Heart right ventricle (tissue), 16 donors: ENCODE results near the gene DYRK4. TPM values are rescaled to one million over a fixed set of nuclear protein-coding genes. Genes with fewer than 3 reads are reported as not detected.
A peak's percentile ranks its signal among the peaks of the same experiment; 100 is the strongest.

ENCODE experiments used
- ATAC-seq, 8 donors: fragments of 200-7000 bp; cut with Tn5 transposase; one replicate each; pipeline ENCODE4 v1.9.1; 2020; ENCODE audit warnings: mild to moderate bottlenecking in 8 of 8, moderate library complexity in 8 of 8, moderate number of reproducible peaks in 1 of 8
- DNase-seq, 2 donors: peaks; one replicate each; pipeline ENCODE4 v3.0.0-alpha.2; 2020
- H3K27ac ChIP-seq, 10 donors: fragments of 200-600 bp; sonication (generic) in 2 of 10; one replicate each; pipeline versions ENCODE4 v1.5.0 to v1.8.0; 2020 to 2022; ENCODE audit warnings: mild to moderate bottlenecking in 3 of 10
- H3K27me3 ChIP-seq, 7 donors: fragments of 200-600 bp; one replicate each; pipeline ENCODE4 v1.8.0; 2021 to 2022; ENCODE audit warnings: mild to moderate bottlenecking in 2 of 7
- H3K36me3 ChIP-seq, 9 donors: fragments of 200-600 bp; sonication (generic) in 1 of 9; one replicate each; pipeline versions ENCODE4 v1.5.0 to v1.8.0; 2020 to 2022; ENCODE audit warnings: mild to moderate bottlenecking in 2 of 9
- H3K4me1 ChIP-seq, 9 donors: fragments of 200-600 bp; sonication (generic) in 1 of 9; one replicate each; pipeline versions ENCODE4 v1.5.0 to v1.8.0; 2020 to 2022; ENCODE audit warnings: mild to moderate bottlenecking in 4 of 9
- H3K4me3 ChIP-seq, 10 donors: fragments of 200-600 bp; sonication (generic) in 2 of 10; one replicate each; pipeline versions ENCODE4 v1.5.0 to v1.8.0; 2020 to 2022; ENCODE audit warnings: mild to moderate bottlenecking in 7 of 10, moderate library complexity in 2 of 10
- H3K9me3 ChIP-seq, 11 donors: fragments of 200-600 bp in 10 of 11; sonication (generic) in 2 of 11; one replicate each; pipeline versions ENCODE4 v1.5.0 to v1.8.0; 2013 to 2022; ENCODE audit warnings: mild to moderate bottlenecking in 2 of 11, control low read depth in 1 of 11, moderate library complexity in 1 of 11
- CTCF ChIP-seq, 9 donors: fragments of 200-600 bp; sonication (generic) in 2 of 9; IDR thresholded peaks; one replicate each; pipeline versions ENCODE4 v1.5.0 to v1.8.0; 2021 to 2022; ENCODE audit warnings: antibody characterized with exemption in 9 of 9, mild to moderate bottlenecking in 5 of 9, moderate library complexity in 1 of 9
- WGBS, 2 donors: extraction: QIAGEN DNeasy Blood & Tissue Kit; methylation state at CpG; one replicate each; pipeline ENCODE4 v1.1.7; 2013; ENCODE audit warnings: inconsistent platforms in 1 of 2; 5-methylcytosine and 5-hydroxymethylcytosine counted together
- intact Hi-C, 10 donors: fragments of 100-400 bp; cut with DNase I; formaldehyde crosslinking; loops; one replicate each; pipeline versions ENCODE4 v1.11.1 to v1.14.2; 2022
- polyA plus RNA-seq, 2 donors: library from polyadenylated mRNA; stranded (reverse); fragments of 200-250 nt; gene quantifications; one replicate each; pipeline ENCODE4 v1.2.3, GENCODE V29; 2013
- total RNA-seq, 10 donors: library from RNA; stranded (reverse); fragmentation: NEBNext Ultra II Directional in 3 of 10; extraction: Animal tissue kit (Norgen Biotek cat#: 25700) in 3 of 10; gene quantifications; one replicate each; pipeline versions ENCODE4 v1.2.1 to v1.2.4, GENCODE V29; 2021 to 2023
- donor health status: Arrhythmogenic right ventricular cardiomyopathy.
- donor health status: ischemic (EF 13 %, LVEDD 7.1; RV severe dilation, severe dysfunction).
- donor health status: healthy with polysubstance abuse.
- donor health status: DM: no; HTN: yes; CAD: no.
- donor health status: DM: no; HTN: no; CAD: no.
- donor health status: ischemic (EF 25% LVEDD 6.9; RV normal size, moderate dysfunction).
- donor health status: ischemic (EF 25% LVEDD 5.7; RV mildly dilated, moderate dysfunction).
- donor health status: healthy.
- donor health status: DM: yes; HTN: yes; CAD: no.
- donor health status: Ischemic cardiomyopathy.
- donor health status: ischemic (EF 35%, LVEDD 5.7; RV mildly dilated, moderate dysfunction).
- donor health status: nonischemic (EF 11% LVEDD 7.7; RV severe dilation, severe dysfunction).
- donor health status: DM: yes; HTN: yes; CAD: no.
- donor health status: PGD.
- donor health status: ischemic (EF 29% LVEDD 5.4; RV normal size, mild dysfunction).
- donor health status: nonischemic (EF 23%, LVEDD 6.1; RV moderate dilation, normal function).

Gene DYRK4
- total and polyA plus RNA-seq, 12 donors, result 21.2 to 64.5 (median 29.8) TPM

GRCh38 chr12:4545195-4545594 is 16.8 kb upstream of the DYRK4 start:
- Histone ChIP-seq H3K27ac (no peak overlapping the region), H3K4me1 (peaks cover 0 to 1% (median 0%) of the 10 kb centered on the region in 9 donors), H3K27me3 (no peaks in the 10 kb centered on the region), H3K4me3 (no peak overlapping the region), H3K9me3 (no peaks in the 10 kb centered on the region), H3K36me3 (peaks cover 0 to 52% (median 0%) of the 10 kb centered on the region in 9 donors)
- 80 to 89% methylated on average over 1 of the region's 1 CpG for WGBS, 2 donors
- TF ChIP-seq CTCF (IDR thresholded peaks at IDR 0.05), result no peak
- DNase-seq, result no peak
- no peak for ATAC-seq
- intact Hi-C loops, result no loop called here

GRCh38 chr12:4552191-4552590 is 9.8 kb upstream of the DYRK4 start:
- H3K4me1 ChIP-seq, result peaks cover 0 to 17% (median 0%) of the 10 kb centered on the region in 9 donors
- H3K27ac ChIP-seq, result no peak overlapping the region
- no peak overlapping the region for H3K4me3 ChIP-seq
- no peaks in the 10 kb centered on the region for H3K27me3 ChIP-seq
- WGBS, 2 donors, result 91 to 97% methylated on average over 1 of the region's 1 CpG
- ATAC-seq, result no peak
- intact Hi-C loops, result no loop called here
- no peak for DNase-seq
- TF ChIP-seq CTCF (IDR thresholded peaks at IDR 0.05), result no peak
- no peaks in the 10 kb centered on the region for H3K9me3 ChIP-seq
- H3K36me3 ChIP-seq, result peaks cover 0 to 38% (median 0%) of the 10 kb centered on the region in 9 donors

GRCh38 chr12:4553943-4554342 is 8.1 kb upstream of the DYRK4 start:
- Histone ChIP-seq H3K27me3 (no peaks in the 10 kb centered on the region), H3K4me1 (peaks cover 0 to 19% (median 0%) of the 10 kb centered on the region in 9 donors), H3K27ac (no peak overlapping the region), H3K9me3 (no peaks in the 10 kb centered on the region), H3K36me3 (peaks cover 0 to 21% (median 0%) of the 10 kb centered on the region in 9 donors), H3K4me3 (no peak overlapping the region)
- TF ChIP-seq CTCF (IDR thresholded peaks at IDR 0.05), result no peak
- WGBS, 2 donors, result 90 to 95% methylated on average over 4 of the region's 4 CpGs
- ATAC-seq, result no peak
- intact Hi-C loops, result no loop called here
- no peak for DNase-seq

GRCh38 chr12:4555804-4556203 is 6.2 kb upstream of the DYRK4 start:
- peak overlapping the region in 1 of 10 donors; percentile 66 for H3K27ac ChIP-seq
- 88 to 92% methylated on average over 2 of the region's 2 CpGs for WGBS, 2 donors
- H3K4me1 ChIP-seq, result peaks cover 0 to 19% (median 0%) of the 10 kb centered on the region in 9 donors
- no peak overlapping the region for H3K4me3 ChIP-seq
- DNase-seq, result no peak
- no peak for ATAC-seq
- intact Hi-C loops, result no loop called here
- H3K36me3 ChIP-seq, result peaks cover 0 to 13% (median 0%) of the 10 kb centered on the region in 9 donors
- no peak for TF ChIP-seq CTCF (IDR thresholded peaks at IDR 0.05)
- no peaks in the 10 kb centered on the region for H3K27me3 ChIP-seq
- no peaks in the 10 kb centered on the region for H3K9me3 ChIP-seq
